Neutrophil (primary cell): ENCODE results near the gene CYP27C1.

ENCODE experiments used
- H3K27ac ChIP-seq: fragments of 200-600 bp; sonication (generic); 2 replicates; pipeline ENCODE4 v1.5.1; 2016; ENCODE audit warnings: mild to moderate bottlenecking, moderate library complexity
- H3K27me3 ChIP-seq: fragments of 200-600 bp; sonication (generic); 2 replicates; pipeline ENCODE4 v1.6.0; 2016; ENCODE audit warnings: mild to moderate bottlenecking
- H3K36me3 ChIP-seq: fragments of 200-600 bp; sonication (generic); 2 replicates; pipeline ENCODE4 v1.5.1; 2017
- H3K4me1 ChIP-seq, 2 experiments: fragments of 200-600 bp in 1 of 2; sonication (generic) in 1 of 2; 1 replicate in 1 of 2; 2 replicates in 1 of 2; pipeline versions ENCODE4 v1.5.1 to v1.6.1; 2013 to 2016; ENCODE audit warnings: low read depth in 1 of 2, low read length in 1 of 2, mild to moderate bottlenecking in 1 of 2, moderate library complexity in 1 of 2; ENCODE audit not compliant: control insufficient read depth in 1 of 2, insufficient read depth in 1 of 2
- H3K4me3 ChIP-seq, 2 experiments: fragments of 200-600 bp in 1 of 2; sonication (generic) in 1 of 2; 1 replicate in 1 of 2; 2 replicates in 1 of 2; pipeline ENCODE4 v1.5.1; 2013 to 2016; ENCODE audit warnings: low read depth in 1 of 2, low read length in 1 of 2, mild to moderate bottlenecking in 1 of 2, moderate library complexity in 1 of 2
- H3K9me3 ChIP-seq: fragments of 200-600 bp; sonication (generic); 2 replicates; pipeline ENCODE4 v1.5.1; 2016
- TF ChIP-seq, protein P1 (sequence below): fragments of 200-600 bp; sonication (generic); IDR thresholded peaks from 2 replicates; pipeline ENCODE4 v1.5.1; 2016; ENCODE audit warnings: antibody characterized with exemption

CYP27C1 gene

DNA sequence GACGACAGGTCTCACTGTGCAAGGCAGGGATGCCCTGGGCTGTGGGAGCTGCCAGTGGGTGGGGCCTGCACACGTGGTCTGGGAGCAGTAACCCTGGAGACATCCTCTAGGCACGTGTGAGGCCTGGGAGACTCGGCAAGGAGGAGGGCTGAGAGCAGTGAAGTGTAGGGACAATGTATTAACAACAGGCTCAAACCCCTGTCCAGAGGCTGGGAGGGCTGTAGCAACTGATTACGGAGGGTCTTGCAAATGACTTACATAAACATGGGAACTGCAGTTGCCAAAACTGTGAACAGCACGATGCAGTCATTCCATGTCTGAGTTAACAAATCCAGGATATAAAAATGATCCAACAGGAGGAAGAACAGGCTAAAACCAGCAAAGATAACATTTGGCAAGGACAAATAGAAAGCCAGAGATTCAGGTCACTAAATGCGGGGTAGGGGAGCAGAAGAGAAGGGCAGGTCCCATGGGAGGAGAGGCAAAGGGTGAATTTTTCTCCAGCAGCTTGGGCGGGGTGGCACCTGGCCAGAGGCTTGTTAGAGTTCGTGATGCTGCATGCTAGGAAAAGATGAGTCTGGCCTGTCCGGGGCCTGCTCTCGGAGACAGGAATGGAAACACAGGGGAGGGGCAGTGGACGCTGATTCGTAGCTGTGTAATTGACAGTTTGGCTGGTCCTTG lies 44.9 kb downstream of the CYP27C1 start:
- Histone ChIP-seq H3K27ac (no peak overlapping the region), H3K27me3 (no peaks in the 10 kb centered on the region), H3K4me3 (no peak overlapping the region), H3K9me3 (no peaks in the 10 kb centered on the region), H3K4me1 (no peaks in the 10 kb centered on the region), H3K36me3 (no peaks in the 10 kb centered on the region)
- TF ChIP-seq, protein P1, sequence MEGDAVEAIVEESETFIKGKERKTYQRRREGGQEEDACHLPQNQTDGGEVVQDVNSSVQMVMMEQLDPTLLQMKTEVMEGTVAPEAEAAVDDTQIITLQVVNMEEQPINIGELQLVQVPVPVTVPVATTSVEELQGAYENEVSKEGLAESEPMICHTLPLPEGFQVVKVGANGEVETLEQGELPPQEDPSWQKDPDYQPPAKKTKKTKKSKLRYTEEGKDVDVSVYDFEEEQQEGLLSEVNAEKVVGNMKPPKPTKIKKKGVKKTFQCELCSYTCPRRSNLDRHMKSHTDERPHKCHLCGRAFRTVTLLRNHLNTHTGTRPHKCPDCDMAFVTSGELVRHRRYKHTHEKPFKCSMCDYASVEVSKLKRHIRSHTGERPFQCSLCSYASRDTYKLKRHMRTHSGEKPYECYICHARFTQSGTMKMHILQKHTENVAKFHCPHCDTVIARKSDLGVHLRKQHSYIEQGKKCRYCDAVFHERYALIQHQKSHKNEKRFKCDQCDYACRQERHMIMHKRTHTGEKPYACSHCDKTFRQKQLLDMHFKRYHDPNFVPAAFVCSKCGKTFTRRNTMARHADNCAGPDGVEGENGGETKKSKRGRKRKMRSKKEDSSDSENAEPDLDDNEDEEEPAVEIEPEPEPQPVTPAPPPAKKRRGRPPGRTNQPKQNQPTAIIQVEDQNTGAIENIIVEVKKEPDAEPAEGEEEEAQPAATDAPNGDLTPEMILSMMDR: no peak

DNA sequence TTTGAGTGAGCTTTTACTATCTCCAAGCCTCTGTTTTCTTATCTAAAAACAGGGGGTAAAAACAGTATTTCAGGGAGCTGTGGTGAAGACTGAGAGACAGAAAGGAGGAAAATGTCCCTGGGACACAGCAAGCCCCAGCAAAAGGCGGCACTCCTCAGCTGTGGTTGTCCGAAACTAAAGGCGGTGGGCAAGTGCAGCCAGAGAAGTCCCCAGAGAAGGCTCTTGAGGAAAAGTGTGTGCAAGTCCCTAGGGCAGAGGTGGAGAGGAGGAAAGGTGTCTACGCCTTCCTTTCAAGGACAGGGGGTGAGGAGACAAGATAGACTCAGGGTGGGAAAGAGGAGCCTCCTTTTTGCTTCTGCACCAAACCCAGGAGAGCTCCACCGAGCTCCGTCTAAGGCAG lies 45.5 kb downstream of the CYP27C1 start:
- no peaks in the 10 kb centered on the region for H3K9me3 ChIP-seq
- H3K27ac ChIP-seq: no peak overlapping the region
- TF ChIP-seq, protein P1: no peak
- no peaks in the 10 kb centered on the region for H3K4me1 ChIP-seq
- no peak overlapping the region for H3K4me3 ChIP-seq
- no peaks in the 10 kb centered on the region for H3K27me3 ChIP-seq
- H3K36me3 ChIP-seq: no peaks in the 10 kb centered on the region

DNA sequence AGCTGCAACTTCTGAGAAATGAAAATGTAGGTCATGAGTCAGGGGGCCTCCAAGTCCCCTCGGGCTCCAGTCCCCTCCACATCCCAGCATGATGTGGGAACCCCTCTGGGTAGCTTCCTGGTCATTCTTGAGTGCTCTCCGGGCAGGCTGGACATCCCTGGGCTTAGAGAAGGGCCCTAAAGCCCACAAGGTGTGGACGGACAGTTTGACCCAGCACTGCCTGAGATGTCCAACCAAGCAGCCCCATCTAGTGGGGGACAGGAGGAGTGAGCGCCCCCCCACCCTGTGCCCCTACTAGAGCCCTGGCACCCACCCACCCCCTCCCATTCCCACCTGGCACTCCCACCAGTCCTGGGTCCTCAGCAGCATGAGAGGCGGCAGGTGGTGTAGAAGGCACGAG lies 46.0 kb downstream of the CYP27C1 start:
- H3K27me3 ChIP-seq: no peaks in the 10 kb centered on the region
- H3K36me3 ChIP-seq: no peaks in the 10 kb centered on the region
- no peak overlapping the region for H3K27ac ChIP-seq
- H3K4me1 ChIP-seq: no peaks in the 10 kb centered on the region
- H3K4me3 ChIP-seq: no peak overlapping the region
- TF ChIP-seq, protein P1: no peak
- no peaks in the 10 kb centered on the region for H3K9me3 ChIP-seq

DNA sequence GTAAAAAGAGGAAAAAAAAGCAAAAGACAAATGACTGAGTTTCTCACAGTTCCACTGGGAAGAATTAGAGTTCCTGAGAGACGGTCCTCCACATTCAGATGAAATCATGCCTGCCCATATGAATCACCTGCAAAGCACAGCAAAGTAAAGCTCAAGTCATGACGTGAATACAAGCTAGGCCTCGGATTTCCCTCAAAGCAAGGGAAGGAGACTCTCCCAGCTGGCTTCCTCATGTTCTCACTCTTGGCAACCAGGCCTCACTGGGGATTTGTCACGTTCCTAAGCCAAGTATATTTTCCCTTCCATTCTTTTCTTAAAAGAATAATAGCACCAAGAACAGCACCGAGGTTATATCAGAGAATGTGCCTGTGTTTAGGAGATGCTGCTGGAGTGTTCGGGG lies 47.0 kb downstream of the CYP27C1 start:
- Histone ChIP-seq H3K27me3 (no peaks in the 10 kb centered on the region), H3K4me1 (no peaks in the 10 kb centered on the region), H3K4me3 (no peak overlapping the region), H3K9me3 (no peaks in the 10 kb centered on the region), H3K27ac (no peak overlapping the region), H3K36me3 (no peaks in the 10 kb centered on the region)
- TF ChIP-seq, protein P1: no peak

DNA sequence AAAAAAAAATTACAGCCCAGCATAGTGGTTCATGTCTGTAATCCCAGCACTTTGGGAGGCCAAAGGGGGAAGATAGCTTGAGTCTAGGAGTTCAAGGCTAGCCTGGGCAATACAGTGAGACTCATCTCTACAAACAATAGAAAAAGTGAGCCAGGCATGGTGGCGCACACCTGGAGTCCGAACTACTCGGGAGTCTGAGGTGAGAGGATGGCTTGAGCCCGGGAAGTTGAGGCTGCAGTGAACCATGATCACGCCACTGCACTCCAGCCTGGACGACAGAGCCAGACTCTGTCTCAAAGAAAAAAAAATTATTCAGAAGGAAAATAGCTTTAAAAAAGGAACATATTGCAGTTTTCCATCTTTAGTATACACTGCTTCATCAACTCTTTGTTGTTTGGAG lies 47.8 kb downstream of the CYP27C1 start:
- no peaks in the 10 kb centered on the region for H3K4me1 ChIP-seq
- no peaks in the 10 kb centered on the region for H3K36me3 ChIP-seq
- TF ChIP-seq, protein P1: no peak
- no peaks in the 10 kb centered on the region for H3K9me3 ChIP-seq
- H3K4me3 ChIP-seq: no peak overlapping the region
- no peak overlapping the region for H3K27ac ChIP-seq
- no peaks in the 10 kb centered on the region for H3K27me3 ChIP-seq
